NB4 (cell line): Measurements from ENCODE around the gene AKR7A3.

Experiments
- CTCF ChIP-seq: IDR thresholded peaks from one replicate; pipeline ENCODE4 v1.5.1; 2012; ENCODE audit warnings: low read depth, low read length
- MAX ChIP-seq: IDR thresholded peaks from 2 replicates; pipeline ENCODE4 v1.6.1; 2011; ENCODE audit warnings: low read depth, low read length
- POLR2A ChIP-seq: IDR thresholded peaks from 2 replicates; pipeline ENCODE4 v1.6.1; 2011; ENCODE audit warnings: mild to moderate bottlenecking; ENCODE audit not compliant: insufficient read length; ENCODE audit errors: extremely low read depth

GRCh38 chr1:19254416-19254815 lies 34.2 kb downstream of the AKR7A3 start:
- TF ChIP-seq POLR2A (no peak), CTCF (no peak), MAX (no peak)
